ENCODE measurements around the gene KYNU.
"Not testable (repeated sequence)": the region's sequence is repeated elsewhere in the genome, so short reads cannot be mapped to it uniquely, and the experiment has no call there.

KYNU gene

GRCh38 chr2:142877216-142877838 lies at the start of gene KYNU:
Gene KYNU (plus strand): TSS chr2:142877664. CDS start chr2:142885368, 7,704 bp downstream.
- DNase-seq: no peak

DNA sequence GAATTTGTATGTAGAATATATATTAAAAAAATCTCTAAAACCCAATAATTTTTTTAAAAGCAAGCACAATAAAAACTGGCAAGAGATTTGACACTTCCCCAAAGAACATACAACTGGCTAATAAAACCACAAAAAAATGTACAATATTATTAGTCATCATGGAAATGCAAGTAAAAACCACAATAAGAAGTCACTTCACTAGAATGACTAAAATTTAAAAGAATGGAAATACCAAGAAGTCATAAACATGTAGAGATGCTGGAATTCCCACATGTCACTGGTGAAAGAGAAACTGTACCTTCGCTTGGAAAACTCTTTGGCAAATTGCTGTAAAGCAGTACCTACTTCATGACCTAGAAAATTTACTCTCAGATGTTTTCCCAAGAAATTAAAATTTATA lies 43.4 kb upstream of the KYNU start:
- DNase-seq: no peak

DNA sequence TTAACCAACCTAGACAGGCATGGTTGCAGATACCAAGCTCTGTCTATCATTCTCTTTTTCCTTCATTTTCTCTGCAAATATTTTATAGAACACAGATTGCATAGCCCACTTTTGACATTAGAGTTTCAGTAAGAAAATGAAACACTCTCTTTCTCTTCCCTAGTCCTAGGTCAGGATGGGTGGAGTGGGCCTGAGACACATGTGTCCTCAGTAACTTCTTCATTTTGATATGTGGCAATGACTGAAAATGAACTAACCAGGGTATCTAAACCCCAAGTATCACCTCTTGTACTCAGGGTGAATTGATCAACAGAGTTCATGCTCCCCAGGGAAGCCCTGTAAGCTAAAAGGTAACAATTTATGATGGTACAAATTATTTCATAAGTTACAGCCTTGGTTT lies 37.0 kb upstream of the KYNU start:
- no peak for DNase-seq

DNA sequence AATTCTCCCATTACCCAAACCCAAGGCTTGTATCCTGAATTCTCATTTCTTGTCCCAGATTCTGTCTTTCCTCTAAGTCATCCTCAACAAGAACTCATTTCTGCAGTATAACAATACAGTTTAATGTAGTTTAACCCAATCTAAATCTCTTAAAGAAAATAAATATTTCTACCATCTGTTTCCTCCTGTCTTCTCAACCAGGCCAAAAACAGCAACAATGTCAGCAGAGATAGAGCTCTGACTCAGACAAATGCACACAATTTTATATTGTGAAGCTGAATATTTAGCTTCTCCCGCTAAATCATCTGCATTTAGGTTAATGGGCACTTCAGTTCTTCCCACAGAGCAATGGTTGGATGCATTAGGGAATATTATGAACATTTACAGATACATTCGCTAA lies 35.7 kb upstream of the KYNU start:
- no peak for DNase-seq

GRCh38 chr2:142842369-142842768 lies 35.1 kb upstream of the KYNU start:
- DNase-seq: no peak

DNA sequence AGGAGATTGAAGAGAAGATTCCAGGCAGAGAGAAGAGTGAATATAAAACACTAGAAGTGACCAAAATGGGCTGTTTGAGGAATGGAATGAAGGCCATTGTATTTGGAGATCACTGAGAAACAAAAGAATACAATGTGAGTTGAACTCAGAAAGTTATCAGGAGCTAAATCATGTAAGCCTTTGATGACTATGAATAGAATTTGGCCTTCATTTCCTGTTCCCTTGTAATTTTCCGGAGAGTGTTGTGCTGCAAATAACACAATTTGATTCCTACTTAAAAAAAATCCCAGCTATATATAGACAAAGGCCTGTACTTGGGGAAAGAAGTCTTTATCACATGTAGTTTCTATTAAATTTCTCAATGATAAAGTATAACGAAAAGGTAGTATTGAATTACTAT lies 33.7 kb upstream of the KYNU start:
- no peak for DNase-seq

GRCh38 chr2:142848023-142848606 lies 29.3 kb upstream of the KYNU start:
- no peak for DNase-seq

DNA sequence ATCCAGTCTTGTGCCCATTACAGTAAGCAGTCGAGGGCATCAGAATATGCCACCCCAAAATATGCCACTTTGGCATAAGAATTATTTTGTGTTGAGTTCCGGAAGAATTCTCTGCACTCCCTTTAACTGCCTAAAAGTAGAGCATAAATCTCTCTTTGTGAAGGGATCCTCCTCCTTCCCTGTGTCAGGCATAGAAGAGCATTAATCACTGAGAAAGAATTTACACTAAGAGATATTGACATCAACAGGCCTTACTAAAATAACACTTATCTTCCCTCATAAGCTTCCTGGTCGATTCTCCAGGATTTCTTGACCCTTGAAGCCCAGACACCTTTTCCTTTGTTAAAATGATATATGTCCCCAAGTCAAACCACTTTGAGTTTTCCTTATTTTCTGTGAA lies 27.6 kb upstream of the KYNU start:
- no peak for DNase-seq

GRCh38 chr2:142853912-142854311 lies 23.6 kb upstream of the KYNU start:
- no peak for DNase-seq

- no peak for DNase-seq
Measured at GRCh38 chr2:142857256-142858164, 20.0 kb upstream of the KYNU start.

GRCh38 chr2:142858961-142859360 lies 18.5 kb upstream of the KYNU start:
- DNase-seq: no peak

DNA sequence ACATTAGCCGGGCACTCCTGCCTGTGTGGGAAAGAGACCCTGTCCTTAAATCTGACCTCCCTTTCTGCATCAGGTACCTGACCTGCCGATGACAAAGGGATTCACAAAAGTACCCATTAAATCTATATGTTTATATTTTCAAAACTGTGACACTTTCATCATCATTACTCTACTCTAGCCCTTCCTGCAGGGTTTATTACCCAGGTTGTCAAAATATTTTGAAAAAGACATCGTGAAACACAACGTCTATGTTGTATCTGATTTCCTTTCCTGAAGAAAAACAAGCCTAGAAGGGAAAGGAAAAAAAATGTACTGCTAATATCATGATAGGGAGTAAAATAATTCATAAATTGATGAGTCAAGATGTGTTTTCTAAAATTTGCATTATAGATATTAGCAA lies 15.2 kb upstream of the KYNU start:
- no peak for DNase-seq

- DNase-seq: no peak
Measured at GRCh38 chr2:142862847-142863246, 14.6 kb upstream of the KYNU start.

DNA sequence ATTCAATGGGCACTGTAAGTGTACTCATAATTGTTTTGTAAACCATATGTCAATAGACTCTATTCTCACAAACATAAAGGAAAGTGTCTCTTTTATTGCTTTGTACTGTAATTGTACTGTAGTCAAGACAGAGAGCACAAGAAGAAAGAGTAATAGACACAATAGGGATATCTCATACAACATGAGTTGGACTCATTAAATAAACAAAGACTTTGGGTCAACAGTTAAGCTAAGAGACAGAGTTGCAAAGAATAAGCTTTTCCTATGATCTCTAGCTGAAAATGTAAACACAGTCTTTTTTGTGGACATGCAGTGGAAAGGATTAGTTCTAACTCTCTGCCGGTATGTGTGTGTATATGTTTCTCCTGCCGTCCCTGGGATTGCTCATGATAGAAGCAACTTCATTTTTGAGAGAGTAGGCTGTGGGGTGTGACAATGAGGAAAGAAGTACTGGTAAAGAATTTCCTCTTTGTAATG lies 13.9 kb upstream of the KYNU start:
- DNase-seq: no peak

GRCh38 chr2:142864605-142865004 lies 12.9 kb upstream of the KYNU start:
- not testable (repeated sequence) for DNase-seq

DNA sequence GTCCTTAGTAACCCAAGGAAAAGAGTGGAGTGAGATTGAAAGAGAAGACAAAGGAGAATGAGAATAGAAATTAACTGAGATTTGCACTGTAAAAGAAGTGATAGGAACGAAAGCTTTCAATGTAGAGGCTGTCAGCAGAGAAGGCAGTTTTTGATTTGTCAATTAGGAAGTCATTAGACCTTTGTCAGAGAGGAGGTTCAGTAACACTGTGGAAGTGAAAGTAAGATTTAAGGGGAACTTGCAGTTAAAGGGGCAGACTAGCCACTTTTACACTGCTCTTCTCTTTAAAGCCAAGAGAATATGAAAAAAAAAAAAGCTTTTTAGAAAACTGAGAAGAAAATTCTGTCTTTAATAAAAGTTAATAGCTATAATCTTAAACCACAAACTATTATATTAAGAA lies 11.5 kb upstream of the KYNU start:
- no peak for DNase-seq

GRCh38 chr2:142866426-142866825 lies 11.0 kb upstream of the KYNU start:
- DNase-seq: no peak

DNA sequence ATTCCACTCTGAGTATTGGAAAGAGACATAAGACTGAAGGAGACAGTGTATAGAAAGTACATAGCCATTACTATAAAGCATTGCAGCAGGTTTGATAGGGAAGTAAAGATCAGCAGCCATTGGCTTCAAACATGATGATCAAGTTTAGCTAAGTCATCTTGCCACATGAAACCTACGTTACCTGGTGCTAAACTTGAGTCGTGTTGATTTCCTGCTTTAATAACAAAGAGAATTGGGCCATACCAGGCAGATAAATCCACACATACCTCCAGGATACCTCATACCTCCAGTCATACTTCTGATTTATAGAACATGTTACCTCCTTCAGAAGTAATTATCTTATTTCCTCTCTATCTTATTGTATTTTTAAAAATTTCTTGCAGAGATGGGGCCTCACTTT lies 10.3 kb upstream of the KYNU start:
- no peak for DNase-seq

- DNase-seq: no peak
Measured at GRCh38 chr2:142868229-142868762, 9.2 kb upstream of the KYNU start.

- not testable (repeated sequence) for DNase-seq
Measured at GRCh38 chr2:142869065-142869460, 8.4 kb upstream of the KYNU start.

- no peak for DNase-seq
Measured at GRCh38 chr2:142869461-142870106, 7.9 kb upstream of the KYNU start.

GRCh38 chr2:142870526-142870925 lies 6.9 kb upstream of the KYNU start:
- no peak for DNase-seq

- DNase-seq: no peak
Measured at GRCh38 chr2:142871396-142871795, 6.1 kb upstream of the KYNU start.
